ENCODE results near the gene AMIGO2. TPM values are rescaled to one million over a fixed set of nuclear protein-coding genes. Genes with fewer than 3 reads are reported as not detected.

The AMIGO2 gene
- total RNA-seq, 1 experiment from 2014 or later, result 19.3 TPM

GRCh38 chr12:47114481-47114892 lies 34.7 kb upstream of the AMIGO2 start:
- Histone ChIP-seq H4K20me1 (ENCODE audit: low read length) (no peaks in the 10 kb centered on the region), H3F3A (ENCODE audit: low read length, unreplicated experiment) (no peaks in the 10 kb centered on the region), H3K36me3 (ENCODE audit: low read depth, low read length) (no peaks in the 10 kb centered on the region), H3K4me1 (ENCODE audit: insufficient read depth, low read length) (no peaks in the 10 kb centered on the region), H3K4me2 (ENCODE audit: low read length) (no peak overlapping the region), H2AFZ (ENCODE audit: low read length) (no peak overlapping the region), H3K9me3 (ENCODE audit: low read length) (no peaks in the 10 kb centered on the region), H3K79me2 (ENCODE audit: low read length) (no peaks in the 10 kb centered on the region), H3K27ac (ENCODE audit: low read length) (no peak overlapping the region), H3K9me2 (replicated peaks; ENCODE audit: low read length) (no peaks in the 10 kb centered on the region), H3K4me3 (ENCODE audit: low read length) (no peak overlapping the region), H3K9ac (ENCODE audit: low read length) (no peak overlapping the region), H3K27me3 (ENCODE audit: low read length) (no peaks in the 10 kb centered on the region)
- ATAC-seq, result no peak
- no peak for TF ChIP-seq CTCF (conservative IDR thresholded peaks at IDR 0.05; ENCODE audit: low read depth, low read length)
- TF ChIP-seq EZH2 (IDR thresholded peaks at IDR 0.05; ENCODE audit: low read length, unreplicated experiment), result no peak
- TF ChIP-seq EZH2phosphoT487 (IDR thresholded peaks at IDR 0.05; ENCODE audit: borderline replicate concordance, low read length), result no peak
- ChIA-PET POLR2A (ENCODE audit: unreplicated experiment) (no interaction called here), CTCF (no interaction called here)
- DNase-seq, result no peak
- intact Hi-C loops (cut with micrococcal nuclease), result no loop called here
- no TSS peak for BruUV-seq (replicated peaks)

- Histone ChIP-seq H3K36me3 (ENCODE audit: low read depth, low read length) (no peaks in the 10 kb centered on the region), H3F3A (ENCODE audit: low read length, unreplicated experiment) (no peaks in the 10 kb centered on the region), H4K20me1 (ENCODE audit: low read length) (no peaks in the 10 kb centered on the region), H3K9me3 (ENCODE audit: low read length) (no peaks in the 10 kb centered on the region), H3K27me3 (ENCODE audit: low read length) (no peaks in the 10 kb centered on the region), H3K4me3 (ENCODE audit: low read length) (no peak overlapping the region), H3K9ac (ENCODE audit: low read length) (no peak overlapping the region), H2AFZ (ENCODE audit: low read length) (no peak overlapping the region), H3K4me2 (ENCODE audit: low read length) (no peak overlapping the region), H3K27ac (ENCODE audit: low read length) (no peak overlapping the region), H3K79me2 (ENCODE audit: low read length) (no peaks in the 10 kb centered on the region), H3K9me2 (replicated peaks; ENCODE audit: low read length) (no peaks in the 10 kb centered on the region), H3K4me1 (ENCODE audit: insufficient read depth, low read length) (peaks cover 7% of the 10 kb centered on the region; the same call in 1 of the 2 replicates)
- BruUV-seq (replicated peaks), result no TSS peak
- intact Hi-C loops (cut with micrococcal nuclease), result no loop called here
- ChIA-PET CTCF (no interaction called here), POLR2A (ENCODE audit: unreplicated experiment) (no interaction called here)
- ATAC-seq (no peak), DNase-seq (no peak)
- TF ChIP-seq EZH2 (IDR thresholded peaks at IDR 0.05; ENCODE audit: low read length, unreplicated experiment) (no peak), EZH2phosphoT487 (IDR thresholded peaks at IDR 0.05; ENCODE audit: borderline replicate concordance, low read length) (no peak), CTCF (conservative IDR thresholded peaks at IDR 0.05; ENCODE audit: low read depth, low read length) (no peak)
Measured at GRCh38 chr12:47112679-47113078, 32.9 kb upstream of the AMIGO2 start.

- Histone ChIP-seq H3K27ac (ENCODE audit: low read length) (no peak overlapping the region), H3K79me2 (ENCODE audit: low read length) (no peaks in the 10 kb centered on the region), H3K4me1 (ENCODE audit: insufficient read depth, low read length) (peaks cover 11% of the 10 kb centered on the region; the same call in 1 of the 2 replicates), H2AFZ (ENCODE audit: low read length) (no peak overlapping the region), H4K20me1 (ENCODE audit: low read length) (no peaks in the 10 kb centered on the region), H3K9ac (ENCODE audit: low read length) (no peak overlapping the region), H3K27me3 (ENCODE audit: low read length) (no peaks in the 10 kb centered on the region), H3K36me3 (ENCODE audit: low read depth, low read length) (no peaks in the 10 kb centered on the region), H3K4me2 (ENCODE audit: low read length) (no peak overlapping the region), H3K9me2 (replicated peaks; ENCODE audit: low read length) (no peaks in the 10 kb centered on the region), H3F3A (ENCODE audit: low read length, unreplicated experiment) (no peaks in the 10 kb centered on the region), H3K4me3 (ENCODE audit: low read length) (no peak overlapping the region), H3K9me3 (ENCODE audit: low read length) (no peaks in the 10 kb centered on the region)
- ATAC-seq (no peak), DNase-seq (no peak)
- BruUV-seq (replicated peaks), result no TSS peak
- POLR2A ChIA-PET (ENCODE audit: unreplicated experiment), result no interaction called here
- CTCF ChIA-PET, result no interaction called here
- intact Hi-C loops (cut with micrococcal nuclease), result no loop called here
- no peak for TF ChIP-seq EZH2phosphoT487 (IDR thresholded peaks at IDR 0.05; ENCODE audit: borderline replicate concordance, low read length)
- no peak for TF ChIP-seq CTCF (conservative IDR thresholded peaks at IDR 0.05; ENCODE audit: low read depth, low read length)
- TF ChIP-seq EZH2 (IDR thresholded peaks at IDR 0.05; ENCODE audit: low read length, unreplicated experiment), result no peak
Measured at GRCh38 chr12:47111854-47112253, 32.1 kb upstream of the AMIGO2 start.

All from PC-3 (cell line).